ENCODE results near the gene CDH13. TPM values are rescaled to one million over a fixed set of nuclear protein-coding genes. Genes with fewer than 3 reads are reported as not detected.

The CDH13 gene
- total and polyA plus RNA-seq, 8 donors, result 0.12 to 21.4 (median 1.7) TPM; not detected in 1

DNA sequence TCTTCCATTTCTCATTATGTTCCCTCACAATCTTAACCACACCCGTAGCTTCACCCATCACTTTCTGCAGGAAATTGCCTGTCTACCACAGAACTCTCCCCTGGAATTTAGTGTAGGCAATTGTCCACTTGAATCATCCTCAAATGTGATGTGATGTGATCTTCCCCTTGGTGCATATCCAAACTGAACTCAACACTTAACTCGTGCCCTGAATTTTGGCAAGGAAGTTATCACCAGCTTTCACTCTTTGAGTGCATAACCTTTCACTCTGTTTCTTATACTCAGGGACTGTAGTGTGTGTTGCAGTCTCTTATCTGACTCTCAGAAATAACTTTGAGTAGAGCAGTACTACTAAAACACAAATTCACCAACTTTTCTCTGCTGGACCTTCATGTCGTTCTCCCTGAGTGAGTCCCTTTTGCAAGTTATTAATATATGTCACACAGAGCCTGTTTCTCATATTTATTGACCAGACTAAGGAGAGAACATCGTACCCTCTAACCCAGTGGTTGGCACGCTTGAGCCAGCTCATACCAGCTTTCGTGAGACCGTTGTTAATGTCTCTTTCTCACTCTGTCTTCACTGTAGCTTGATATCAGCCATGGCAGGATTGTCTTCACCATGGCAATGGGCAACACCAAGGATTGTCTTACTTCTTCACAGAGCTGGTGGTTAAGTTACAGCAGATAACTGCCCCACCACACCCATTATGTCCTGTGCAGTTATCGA is 622.1 kb downstream of the CDH13 start:
- no peaks in the 10 kb centered on the region for H3K36me3 ChIP-seq
- TF ChIP-seq, protein P1, sequence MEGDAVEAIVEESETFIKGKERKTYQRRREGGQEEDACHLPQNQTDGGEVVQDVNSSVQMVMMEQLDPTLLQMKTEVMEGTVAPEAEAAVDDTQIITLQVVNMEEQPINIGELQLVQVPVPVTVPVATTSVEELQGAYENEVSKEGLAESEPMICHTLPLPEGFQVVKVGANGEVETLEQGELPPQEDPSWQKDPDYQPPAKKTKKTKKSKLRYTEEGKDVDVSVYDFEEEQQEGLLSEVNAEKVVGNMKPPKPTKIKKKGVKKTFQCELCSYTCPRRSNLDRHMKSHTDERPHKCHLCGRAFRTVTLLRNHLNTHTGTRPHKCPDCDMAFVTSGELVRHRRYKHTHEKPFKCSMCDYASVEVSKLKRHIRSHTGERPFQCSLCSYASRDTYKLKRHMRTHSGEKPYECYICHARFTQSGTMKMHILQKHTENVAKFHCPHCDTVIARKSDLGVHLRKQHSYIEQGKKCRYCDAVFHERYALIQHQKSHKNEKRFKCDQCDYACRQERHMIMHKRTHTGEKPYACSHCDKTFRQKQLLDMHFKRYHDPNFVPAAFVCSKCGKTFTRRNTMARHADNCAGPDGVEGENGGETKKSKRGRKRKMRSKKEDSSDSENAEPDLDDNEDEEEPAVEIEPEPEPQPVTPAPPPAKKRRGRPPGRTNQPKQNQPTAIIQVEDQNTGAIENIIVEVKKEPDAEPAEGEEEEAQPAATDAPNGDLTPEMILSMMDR (IDR thresholded peaks at IDR 0.05), result no peak
- TF ChIP-seq POLR2AphosphoS5 (IDR thresholded peaks at IDR 0.05), result no peak
- TF ChIP-seq POLR2A (IDR thresholded peaks at IDR 0.05), result no peak
- no peak for TF ChIP-seq EP300 (IDR thresholded peaks at IDR 0.05)
- no peaks in the 10 kb centered on the region for H3K4me1 ChIP-seq
- WGBS, 5 donors, result 67 to 80% (median 71%) methylated on average over 8 of the region's 8 CpGs
- intact Hi-C loops (cut with DNase I; ENCODE audit: low total_unique reads), result no loop called here
- no peaks in the 10 kb centered on the region for H3K9me3 ChIP-seq
- H3K27ac ChIP-seq, result no peak overlapping the region
- H3K4me3 ChIP-seq, result no peak overlapping the region
- no peak for DNase-seq
- peaks cover 0 to 9% (median 0%) of the 10 kb centered on the region in 3 donors for H3K27me3 ChIP-seq

DNA sequence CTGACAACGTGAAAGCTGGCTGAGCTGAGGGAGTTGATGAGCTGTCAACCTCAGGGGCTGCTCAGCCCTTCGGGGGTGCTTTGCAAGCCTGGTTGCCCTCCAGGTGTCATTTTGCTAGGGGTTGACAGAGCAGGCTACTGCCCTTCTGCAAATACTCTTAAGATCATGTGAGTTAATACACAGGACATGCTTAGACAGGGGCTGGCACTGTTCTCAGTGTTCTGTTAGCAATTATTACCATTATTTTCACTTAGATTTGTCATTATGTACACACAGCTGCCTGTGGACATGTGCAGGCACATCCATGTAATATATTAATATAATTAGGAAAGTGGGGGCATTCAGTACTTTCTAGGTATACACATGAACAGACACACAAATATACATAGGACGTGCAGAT is 626.8 kb downstream of the CDH13 start:
- intact Hi-C loops (cut with DNase I; ENCODE audit: low total_unique reads), result no loop called here
- Histone ChIP-seq H3K4me1 (no peaks in the 10 kb centered on the region), H3K36me3 (no peaks in the 10 kb centered on the region), H3K27ac (no peak overlapping the region), H3K4me3 (no peak overlapping the region), H3K9me3 (no peaks in the 10 kb centered on the region), H3K27me3 (peaks cover 0 to 9% (median 0%) of the 10 kb centered on the region in 3 donors)
- no peak for TF ChIP-seq POLR2A (IDR thresholded peaks at IDR 0.05)
- TF ChIP-seq POLR2AphosphoS5 (IDR thresholded peaks at IDR 0.05), result no peak
- WGBS, 5 donors, result 30 to 63% (median 48%) methylated on average over 3 of the region's 3 CpGs
- peak in 1 of 2 donors; percentile 26 for DNase-seq

DNA sequence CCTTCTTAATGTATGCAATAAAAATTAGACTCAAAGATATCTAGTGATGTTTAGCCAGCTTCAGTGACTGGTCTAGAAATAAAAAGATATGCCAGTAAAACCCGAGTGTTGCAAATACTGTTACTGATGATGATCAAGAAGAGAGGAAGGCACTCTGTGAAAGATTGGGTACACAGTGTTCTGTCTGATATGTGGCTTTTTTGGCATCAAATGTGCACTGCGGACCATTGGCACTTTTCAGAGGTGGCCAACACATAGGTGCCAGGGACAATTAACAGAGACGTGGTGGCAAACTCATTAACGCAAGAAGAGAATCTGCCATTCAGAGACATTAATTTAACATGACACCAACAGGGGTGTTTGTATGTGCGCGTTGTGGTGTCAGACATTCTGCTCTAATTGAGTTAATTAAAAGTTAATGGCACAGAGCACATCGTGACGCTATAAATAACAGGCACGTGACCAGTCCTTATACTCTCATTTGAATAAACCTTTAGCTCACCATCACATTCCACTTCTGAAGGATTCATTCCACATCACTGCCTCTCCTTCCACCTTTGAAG is 631.7 kb downstream of the CDH13 start:
- Histone ChIP-seq H3K4me3 (no peak overlapping the region), H3K4me1 (no peaks in the 10 kb centered on the region), H3K27ac (no peak overlapping the region), H3K36me3 (no peaks in the 10 kb centered on the region), H3K27me3 (no peaks in the 10 kb centered on the region), H3K9me3 (no peaks in the 10 kb centered on the region)
- 82 to 94% (median 90%) methylated on average over 9 of the region's 9 CpGs for WGBS, 5 donors
- no peak for DNase-seq
- intact Hi-C loops (cut with DNase I; ENCODE audit: low total_unique reads), result no loop called here
- TF ChIP-seq, protein P1 (IDR thresholded peaks at IDR 0.05), result no peak
- TF ChIP-seq POLR2A (IDR thresholded peaks at IDR 0.05), result no peak
- TF ChIP-seq POLR2AphosphoS5 (IDR thresholded peaks at IDR 0.05), result no peak
- TF ChIP-seq EP300 (IDR thresholded peaks at IDR 0.05), result no peak

DNA sequence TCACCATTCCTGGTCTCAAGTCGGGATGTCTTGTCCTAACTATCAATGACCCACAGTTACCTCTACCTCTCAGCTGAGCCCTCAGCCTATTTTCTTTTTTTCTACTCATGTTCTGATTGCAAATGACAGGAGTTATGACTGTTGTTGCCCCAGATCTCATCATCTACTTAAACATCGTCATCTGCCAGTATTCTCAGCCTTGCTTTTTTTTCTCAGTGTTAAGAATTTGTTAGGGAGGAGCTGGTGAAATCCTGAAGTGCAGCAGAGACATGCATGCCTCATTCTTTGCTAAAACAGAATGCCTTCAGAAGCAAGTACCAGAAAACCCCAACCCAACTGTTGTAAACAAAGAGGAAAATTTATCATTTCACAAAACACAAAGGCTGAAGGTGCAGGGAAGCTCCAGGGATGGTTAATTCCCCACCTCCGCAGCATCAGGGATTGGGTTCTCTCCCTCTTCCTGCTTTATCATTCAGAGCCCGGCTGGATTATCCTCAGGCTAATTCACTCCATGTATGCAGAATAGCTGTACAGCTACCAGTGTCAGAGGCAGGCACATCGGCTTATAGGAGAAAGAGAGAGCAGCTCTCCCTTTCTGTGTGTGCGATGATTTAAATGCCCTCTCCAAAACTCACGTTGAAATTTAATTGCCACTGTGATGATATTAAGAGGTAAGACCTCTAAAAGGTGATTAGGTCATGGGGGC is 640.2 kb downstream of the CDH13 start:
- TF ChIP-seq POLR2AphosphoS5 (IDR thresholded peaks at IDR 0.05) (no peak), POLR2A (IDR thresholded peaks at IDR 0.05) (no peak), EP300 (IDR thresholded peaks at IDR 0.05) (no peak)
- TF ChIP-seq, protein P1 (IDR thresholded peaks at IDR 0.05), result no peak

More for the DNA sequence above, 640.2 kb downstream of the CDH13 start:
- Histone ChIP-seq H3K27me3 (no peaks in the 10 kb centered on the region), H3K36me3 (no peaks in the 10 kb centered on the region), H3K4me3 (no peak overlapping the region), H3K9me3 (no peaks in the 10 kb centered on the region), H3K27ac (no peak overlapping the region), H3K4me1 (no peaks in the 10 kb centered on the region)
- no peak for DNase-seq
- 78 to 81% (median 79%) methylated on average over 7 of the region's 7 CpGs for WGBS, 5 donors
- intact Hi-C loops (cut with DNase I; ENCODE audit: low total_unique reads), result no loop called here
